Measurements from ENCODE around the gene SLC25A33. TPM values are rescaled to one million over a fixed set of nuclear protein-coding genes. Genes with fewer than 3 reads are reported as not detected.

The SLC25A33 gene
- total RNA-seq, 1 experiment from 2014 or later: 14.1 TPM

GRCh38 chr1:9597361-9598315 is 58.4 kb downstream of the SLC25A33 start:
- Histone ChIP-seq H3K27me3 (replicated peaks; ENCODE audit: insufficient read depth, low read depth, low read length, poor library complexity) (no peaks in the 10 kb centered on the region), H3K4me3 (ENCODE audit: low read depth, low read length, poor library complexity, severe bottlenecking) (no peak overlapping the region), H3K36me3 (ENCODE audit: insufficient read depth, low read length, poor library complexity, severe bottlenecking) (peaks cover 45% of the 10 kb centered on the region), H3K9me3 (ENCODE audit: low read depth, low read length, poor library complexity, severe bottlenecking) (no peaks in the 10 kb centered on the region), H3K27ac (ENCODE audit: low read depth, low read length, poor library complexity, severe bottlenecking) (no peak overlapping the region), H3K4me1 (ENCODE audit: insufficient read depth, low read length, poor library complexity, severe bottlenecking) (peaks cover 26% of the 10 kb centered on the region)
- TF ChIP-seq CTCF (conservative IDR thresholded peaks at IDR 0.05; ENCODE audit: low read depth, low read length): no peak
- TF ChIP-seq EZH2 (IDR thresholded peaks at IDR 0.05; ENCODE audit: borderline replicate concordance, low read depth, low read length, poor library complexity, severe bottlenecking): no peak
- no peak for DNase-seq (ENCODE audit: low spot score)
- no TSS peak for BruUV-seq (replicated peaks)
- ChIA-PET CTCF (no interaction called here), POLR2A (ENCODE audit: low non-redundant PET) (no interaction called here)
- intact Hi-C loops (cut with micrococcal nuclease; ENCODE audit: unreplicated experiment): no loop called here

- intact Hi-C loops (cut with micrococcal nuclease; ENCODE audit: unreplicated experiment): no loop called here
- BruUV-seq (replicated peaks): no TSS peak
- TF ChIP-seq EZH2 (IDR thresholded peaks at IDR 0.05; ENCODE audit: borderline replicate concordance, low read depth, low read length, poor library complexity, severe bottlenecking) (no peak), CTCF (conservative IDR thresholded peaks at IDR 0.05; ENCODE audit: low read depth, low read length) (no peak)
- no peak for DNase-seq (ENCODE audit: low spot score)
- H3K4me1 ChIP-seq (ENCODE audit: insufficient read depth, low read length, poor library complexity, severe bottlenecking): peaks cover 20% of the 10 kb centered on the region
- ChIA-PET POLR2A (ENCODE audit: low non-redundant PET) (no interaction called here), CTCF (no interaction called here)
- H3K27ac ChIP-seq (ENCODE audit: low read depth, low read length, poor library complexity, severe bottlenecking): no peak overlapping the region
- no peak overlapping the region for H3K4me3 ChIP-seq (ENCODE audit: low read depth, low read length, poor library complexity, severe bottlenecking)
- no peaks in the 10 kb centered on the region for H3K9me3 ChIP-seq (ENCODE audit: low read depth, low read length, poor library complexity, severe bottlenecking)
- H3K27me3 ChIP-seq (replicated peaks; ENCODE audit: insufficient read depth, low read depth, low read length, poor library complexity): no peaks in the 10 kb centered on the region
- peaks cover 49% of the 10 kb centered on the region for H3K36me3 ChIP-seq (ENCODE audit: insufficient read depth, low read length, poor library complexity, severe bottlenecking)
Measured at GRCh38 chr1:9598316-9598700, 59.0 kb downstream of the SLC25A33 start.

GRCh38 chr1:9599741-9600140 is 60.5 kb downstream of the SLC25A33 start:
- ChIA-PET POLR2A (ENCODE audit: low non-redundant PET) (interaction anchor here (0.5 kb wide), 1 partner anchor 1670 kb away, joined by 10 read pairs; no protein-coding TSS in a partner anchor), CTCF (no interaction called here)
- Histone ChIP-seq H3K9me3 (ENCODE audit: low read depth, low read length, poor library complexity, severe bottlenecking) (no peaks in the 10 kb centered on the region), H3K27me3 (replicated peaks; ENCODE audit: insufficient read depth, low read depth, low read length, poor library complexity) (no peaks in the 10 kb centered on the region), H3K27ac (ENCODE audit: low read depth, low read length, poor library complexity, severe bottlenecking) (no peak overlapping the region), H3K4me3 (ENCODE audit: low read depth, low read length, poor library complexity, severe bottlenecking) (no peak overlapping the region), H3K36me3 (ENCODE audit: insufficient read depth, low read length, poor library complexity, severe bottlenecking) (peaks cover 59% of the 10 kb centered on the region), H3K4me1 (ENCODE audit: insufficient read depth, low read length, poor library complexity, severe bottlenecking) (peaks cover 9% of the 10 kb centered on the region)
- no TSS peak for BruUV-seq (replicated peaks)
- intact Hi-C loops (cut with micrococcal nuclease; ENCODE audit: unreplicated experiment): no loop called here
- DNase-seq (ENCODE audit: low spot score): no peak
- no peak for TF ChIP-seq CTCF (conservative IDR thresholded peaks at IDR 0.05; ENCODE audit: low read depth, low read length)
- TF ChIP-seq EZH2 (IDR thresholded peaks at IDR 0.05; ENCODE audit: borderline replicate concordance, low read depth, low read length, poor library complexity, severe bottlenecking): no peak

Data from A673 (cell line).